Measurements from ENCODE around the gene PBX1.

Gene PBX1

GRCh38 chr1:164867590-164867989, 308.6 kb downstream of the PBX1 start:
- no peak for DNase-seq (ENCODE audit: low spot score)

GRCh38 chr1:164868990-164869389, 310.0 kb downstream of the PBX1 start:
- no peak for DNase-seq (ENCODE audit: low spot score)

DNA sequence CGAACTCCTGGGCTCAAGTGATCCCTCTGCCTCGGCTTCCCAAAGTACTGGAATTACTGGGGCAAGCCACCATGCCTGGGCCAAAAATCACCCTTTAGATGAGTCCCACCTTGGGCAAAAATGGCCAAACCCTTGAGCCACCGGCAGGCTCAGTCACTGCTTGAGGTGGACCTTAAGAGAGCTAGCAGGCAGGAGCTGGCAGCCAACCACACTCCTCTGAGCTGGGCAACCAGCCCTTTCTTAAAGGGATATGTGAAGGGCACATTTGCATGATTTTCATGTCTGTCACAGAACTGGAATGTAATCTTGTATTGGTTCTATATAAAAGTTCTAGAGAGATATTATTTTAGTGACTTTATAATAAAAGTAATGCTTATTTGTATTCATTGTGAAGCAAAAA, 316.5 kb downstream of the PBX1 start:
- DNase-seq (ENCODE audit: low spot score) = no peak

DNA sequence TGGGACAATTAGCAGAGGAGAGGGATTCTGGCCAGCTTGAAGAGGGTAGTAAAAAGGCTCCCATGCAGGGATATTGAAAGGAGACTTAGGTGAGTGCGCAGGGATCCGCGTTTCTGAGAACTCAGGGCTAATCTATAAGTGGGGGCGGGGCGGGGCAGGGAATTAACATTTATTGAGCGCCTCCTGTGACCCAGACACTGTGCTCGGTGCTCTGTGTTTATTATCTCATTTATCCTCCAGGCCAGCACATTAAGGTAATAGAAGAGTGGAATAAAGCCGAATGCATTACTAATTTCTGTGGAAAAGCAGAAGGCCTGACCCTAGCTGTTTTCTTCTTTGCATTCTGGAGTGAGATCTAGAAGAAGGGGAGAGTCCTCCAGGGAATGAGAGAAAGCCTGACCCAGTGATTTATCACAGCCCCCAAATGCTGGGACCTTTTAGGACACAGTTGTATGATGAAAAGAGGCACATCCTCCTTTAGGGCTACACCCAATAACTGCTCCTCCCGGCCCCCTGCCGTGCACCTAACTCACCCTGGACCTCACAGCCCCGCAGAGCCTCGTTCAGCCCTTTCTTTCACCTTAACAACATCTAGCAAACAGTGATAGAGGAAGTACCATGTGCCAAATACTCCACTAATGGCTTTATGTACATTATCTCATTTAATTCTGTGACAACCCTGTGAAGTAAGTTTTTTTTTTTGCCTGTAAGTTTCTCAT, 317.6 kb downstream of the PBX1 start:
- no peak for DNase-seq (ENCODE audit: low spot score)

GRCh38 chr1:164880199-164880598, 321.2 kb downstream of the PBX1 start:
- no peak for DNase-seq (ENCODE audit: low spot score)

DNA sequence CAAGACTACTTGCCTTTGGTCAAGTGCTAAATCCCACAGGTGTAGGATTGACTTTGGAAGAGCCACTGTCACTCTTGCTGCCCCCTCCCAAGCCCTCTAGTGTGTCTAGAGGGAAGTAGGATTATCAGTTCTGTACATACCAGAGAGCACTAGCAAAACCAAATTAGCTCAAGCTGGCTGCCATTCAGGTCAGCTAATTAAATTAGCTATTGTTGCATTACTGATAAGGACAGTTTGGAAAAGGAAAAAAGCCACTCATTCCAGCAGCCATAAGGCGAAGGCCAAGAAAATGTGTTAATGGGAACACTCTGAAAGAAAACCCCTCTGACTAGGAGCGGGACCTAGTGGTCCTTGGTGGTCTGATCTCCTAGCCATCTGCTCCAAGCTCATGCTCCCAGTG, 321.7 kb downstream of the PBX1 start:
- no peak for DNase-seq (ENCODE audit: low spot score)

DNA sequence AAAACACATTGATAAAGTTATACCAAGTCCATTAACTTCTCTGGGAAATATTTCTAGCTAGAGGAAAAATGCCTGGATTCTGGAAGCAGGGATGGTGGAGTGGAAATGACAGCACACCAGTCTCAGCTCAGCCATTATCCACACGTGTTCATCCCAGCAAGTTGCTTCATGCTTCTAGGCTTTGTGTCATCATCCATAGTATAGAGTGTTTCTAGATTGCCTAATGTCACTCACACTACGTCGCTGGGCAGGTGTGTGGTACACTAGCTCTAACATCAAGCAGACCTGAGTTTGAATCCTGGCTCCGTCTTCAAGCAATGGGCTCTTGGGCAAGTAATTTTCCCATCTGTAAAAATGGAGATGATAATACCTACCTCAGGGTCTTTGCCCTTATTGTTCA, 326.3 kb downstream of the PBX1 start:
- no peak for DNase-seq (ENCODE audit: low spot score)

GRCh38 chr1:164886101-164886500, 327.1 kb downstream of the PBX1 start:
- peak; percentile 61 for DNase-seq (ENCODE audit: low spot score)

GRCh38 chr1:164891615-164892014, 332.6 kb downstream of the PBX1 start:
- no peak for DNase-seq (ENCODE audit: low spot score)

- DNase-seq (ENCODE audit: low spot score) = peak; percentile 29
Measured at GRCh38 chr1:164895026-164895912, 336.3 kb downstream of the PBX1 start.

DNA sequence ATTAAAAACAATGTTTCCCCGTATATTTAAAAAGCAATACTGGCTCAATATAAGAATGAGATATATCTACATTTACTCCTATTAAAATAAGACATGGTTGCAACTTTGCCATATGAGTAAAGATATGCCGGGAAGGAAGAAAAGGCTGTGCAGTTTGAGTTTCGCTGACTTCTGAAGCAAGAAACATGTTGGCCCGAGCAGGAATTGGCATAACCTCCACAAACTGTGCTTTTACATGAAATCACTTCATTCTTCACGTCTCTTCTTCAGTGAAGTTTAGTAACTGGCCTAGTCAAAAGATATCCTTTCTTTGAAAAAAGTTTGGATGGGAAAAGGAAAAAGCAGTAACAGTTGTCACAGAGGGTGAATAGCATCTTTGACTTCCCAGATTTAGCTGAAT, 342.0 kb downstream of the PBX1 start:
- DNase-seq (ENCODE audit: low spot score) = no peak
